GM12801 (cell line): Measurements from ENCODE around the gene MAP3K21.

Experiments used
- CTCF ChIP-seq: IDR thresholded peaks from one replicate; pipeline ENCODE4 v1.5.1; 2011; ENCODE audit warnings: control low read depth; ENCODE audit not compliant: insufficient read length; ENCODE audit errors: extremely low read depth

Gene MAP3K21

DNA sequence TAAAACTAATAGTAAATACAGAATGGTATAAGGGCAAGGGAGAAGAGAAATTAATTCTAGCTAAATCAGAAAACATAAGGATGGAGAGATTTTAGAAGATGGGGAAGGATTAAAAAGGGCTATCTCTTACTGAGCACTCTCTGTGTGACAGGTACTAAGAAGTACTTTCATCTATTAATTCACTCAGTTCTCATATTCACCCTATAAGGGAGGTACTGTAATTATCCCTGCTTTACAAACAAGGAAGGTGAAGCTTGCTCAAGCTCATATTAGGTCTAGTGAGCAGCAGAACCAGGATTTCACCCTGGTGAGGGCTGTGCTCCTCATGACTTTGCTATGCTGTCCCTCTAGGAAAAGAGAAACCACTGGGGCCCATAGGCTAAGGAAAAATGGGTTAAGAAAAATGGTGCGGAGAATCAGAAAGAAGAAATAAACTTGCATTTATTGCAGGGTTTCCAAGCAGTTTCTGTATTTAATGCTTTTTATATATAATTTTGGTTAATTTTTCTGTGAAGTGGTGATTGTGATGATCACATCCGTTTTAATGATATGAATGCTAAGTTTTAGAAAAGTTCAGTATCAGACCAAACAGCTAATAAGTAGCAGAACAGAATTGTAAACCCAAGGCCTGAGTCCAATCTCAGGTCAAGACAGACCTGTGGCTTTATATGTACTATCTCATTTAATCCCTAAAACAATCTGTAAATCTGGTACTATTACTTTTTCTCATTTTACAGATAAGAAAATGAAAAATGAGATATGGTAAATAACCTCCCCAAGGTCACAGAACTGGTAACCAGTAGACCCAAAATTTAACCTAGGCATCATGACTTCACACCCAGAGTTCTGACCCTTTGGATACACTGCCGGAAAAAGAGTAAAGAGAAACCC lies 33.7 kb upstream of the MAP3K21 start:
- no peak for TF ChIP-seq CTCF

DNA sequence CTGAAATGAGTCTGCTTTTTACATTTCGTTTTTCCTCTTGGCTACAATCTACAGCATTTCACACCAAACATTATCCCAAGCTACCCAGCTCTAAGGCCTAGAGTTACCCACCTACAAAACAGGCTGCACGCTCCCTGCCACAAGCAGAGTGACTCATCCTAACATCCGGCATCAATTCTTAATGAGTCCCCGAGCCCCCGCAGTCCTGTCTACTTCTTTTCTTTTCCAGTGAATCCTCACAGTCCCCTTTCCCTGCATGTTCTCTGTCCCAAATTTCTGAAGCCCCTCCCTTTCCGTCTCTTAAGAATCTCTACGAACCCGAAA lies 32.6 kb upstream of the MAP3K21 start:
- no peak for TF ChIP-seq CTCF

GRCh38 chr1:233295237-233295974 lies 32.1 kb upstream of the MAP3K21 start, which contains the start of gene PCNX2:
TSS of gene PCNX2 (minus strand) at chr1:233295725. CDS start at chr1:233295478, 247 bp downstream.
- no peak for TF ChIP-seq CTCF

DNA sequence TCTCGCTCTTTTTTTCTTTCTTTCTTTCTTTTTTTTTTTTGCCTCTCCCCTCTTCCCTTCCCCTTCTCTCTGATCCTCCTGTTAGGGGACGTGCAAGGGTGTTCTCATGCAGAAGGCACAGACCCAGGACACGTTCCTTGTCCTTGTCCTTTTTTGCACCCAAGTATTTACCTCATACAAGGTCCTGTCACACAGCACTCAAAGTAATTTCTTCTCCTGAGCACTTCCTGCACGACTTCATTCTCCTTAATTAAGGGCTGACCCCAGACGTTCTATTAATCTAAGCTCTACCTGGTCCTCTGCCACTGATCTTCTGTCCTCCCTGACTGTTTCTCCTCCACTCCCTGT lies 31.6 kb upstream of the MAP3K21 start:
- TF ChIP-seq CTCF, result no peak

GRCh38 chr1:233299450-233299849 lies 28.1 kb upstream of the MAP3K21 start:
- no peak for TF ChIP-seq CTCF

GRCh38 chr1:233300326-233300725 lies 27.2 kb upstream of the MAP3K21 start:
- no peak for TF ChIP-seq CTCF

GRCh38 chr1:233304489-233305102 lies 22.9 kb upstream of the MAP3K21 start:
- no peak for TF ChIP-seq CTCF
